Ascending aorta (tissue), 2 donors: ENCODE data around the gene HSD17B10. TPM values are rescaled to one million over a fixed set of nuclear protein-coding genes. Genes with fewer than 3 reads are reported as not detected.
A peak's percentile ranks its signal among the peaks of the same experiment; 100 is the strongest.

Experiments used
- DNase-seq, 2 donors: peaks; one replicate each; pipeline ENCODE4 v3.0.0-alpha.2; 2019; ENCODE audit warnings: low spot score in 2 of 2
- H3K27ac ChIP-seq, 2 donors: fragments of 200-600 bp; sonication (generic); one replicate each; pipeline ENCODE4 v1.5.1; 2016 to 2017; ENCODE audit warnings: mild to moderate bottlenecking in 1 of 2
- H3K27me3 ChIP-seq: fragments of 200-600 bp; sonication (generic); one replicate; pipeline ENCODE4 v1.5.1; 2017
- H3K36me3 ChIP-seq, 2 donors: fragments of 200-600 bp; sonication (generic); one replicate each; pipeline ENCODE4 v1.5.1; 2016
- H3K4me1 ChIP-seq, 2 donors: fragments of 200-600 bp; sonication (generic); one replicate each; pipeline ENCODE4 v1.5.1; 2016 to 2017; ENCODE audit warnings: mild to moderate bottlenecking in 1 of 2
- H3K4me3 ChIP-seq, 2 donors: fragments of 200-600 bp; sonication (generic); one replicate each; pipeline ENCODE4 v1.5.1; 2016 to 2017; ENCODE audit warnings: mild to moderate bottlenecking in 1 of 2
- H3K9me3 ChIP-seq, 2 donors: fragments of 200-600 bp; sonication (generic); one replicate each; pipeline ENCODE4 v1.5.1; 2016
- CTCF ChIP-seq, 3 experiments: fragments of 200-600 bp in 2 of 3; fragments of 450-650 bp in 1 of 3; sonication (generic) in 2 of 3; IDR thresholded peaks; one replicate each; pipeline ENCODE4 v1.5.1; 2016 to 2019; ENCODE audit warnings: antibody characterized with exemption in 3 of 3, mild to moderate bottlenecking in 1 of 3, moderate library complexity in 1 of 3
- intact Hi-C: fragments of 100-400 bp; cut with DNase I; formaldehyde crosslinking; loops from one replicate; pipeline ENCODE4 v1.15.1; 2023
- total RNA-seq: library from RNA; depleted of rRNA; stranded (reverse); fragments of >200 nt; gene quantifications from one replicate; pipeline ENCODE4 v1.1.0, GENCODE V29; 2016

Gene HSD17B10
- total RNA-seq, 1 donor from 2014 or later: 21.5 TPM

- peak; percentile 23 to 88 for DNase-seq
- Histone ChIP-seq H3K4me1 (peaks cover 0 to 4% of the 10 kb centered on the region in 2 donors), H3K36me3 (no peaks in the 10 kb centered on the region), H3K27me3 (no peaks in the 10 kb centered on the region), H3K4me3 (peak overlapping the region; percentile 44 to 56), H3K27ac (peak overlapping the region in 1 of 2 donors; percentile 0), H3K9me3 (no peaks in the 10 kb centered on the region)
- intact Hi-C loops: loop anchor here (5.0 kb wide), 2 partner anchors 241 to 916 kb away; partner anchors contain the start of gene WNK3
- no peak for TF ChIP-seq CTCF (IDR thresholded peaks at IDR 0.05)
Measured at GRCh38 chrX:53441531-53442321, 7.6 kb upstream of the HSD17B10 start.

GRCh38 chrX:53440621-53441517 is 6.7 kb upstream of the HSD17B10 start:
- intact Hi-C loops: loop anchor here (5.0 kb wide), 2 partner anchors 241 to 916 kb away; partner anchors contain the start of gene WNK3
- Histone ChIP-seq H3K9me3 (no peaks in the 10 kb centered on the region), H3K27me3 (no peaks in the 10 kb centered on the region), H3K27ac (peak overlapping the region; percentile 50 to 66), H3K4me1 (peaks cover 0 to 4% of the 10 kb centered on the region in 2 donors), H3K4me3 (peak overlapping the region; percentile 44 to 56), H3K36me3 (no peaks in the 10 kb centered on the region)
- peak; percentile 33 to 89 for DNase-seq
- TF ChIP-seq CTCF (IDR thresholded peaks at IDR 0.05): no peak

- no peak for TF ChIP-seq CTCF (IDR thresholded peaks at IDR 0.05)
- H3K27ac ChIP-seq: peak overlapping the region; percentile 50 to 66
- peak overlapping the region; percentile 44 to 56 for H3K4me3 ChIP-seq
- intact Hi-C loops: loop anchor here (5.0 kb wide), 2 partner anchors 242 to 917 kb away; partner anchors contain the start of gene WNK3
- peaks cover 0 to 4% of the 10 kb centered on the region in 2 donors for H3K4me1 ChIP-seq
- no peak for DNase-seq
- no peaks in the 10 kb centered on the region for H3K27me3 ChIP-seq
- H3K9me3 ChIP-seq: no peaks in the 10 kb centered on the region
- H3K36me3 ChIP-seq: no peaks in the 10 kb centered on the region
Measured at GRCh38 chrX:53440101-53440500, 5.9 kb upstream of the HSD17B10 start.

GRCh38 chrX:53438832-53439230 is 4.7 kb upstream of the HSD17B10 start:
- intact Hi-C loops: loop anchor here (5.0 kb wide), 1 partner anchor 212 kb away; the partner anchor contains the start of gene KDM5C
- Histone ChIP-seq H3K9me3 (no peaks in the 10 kb centered on the region), H3K36me3 (no peaks in the 10 kb centered on the region), H3K4me1 (peaks cover 0 to 4% of the 10 kb centered on the region in 2 donors), H3K27me3 (no peaks in the 10 kb centered on the region), H3K27ac (no peak overlapping the region), H3K4me3 (no peak overlapping the region)
- no peak for TF ChIP-seq CTCF (IDR thresholded peaks at IDR 0.05)
- DNase-seq: no peak

- H3K36me3 ChIP-seq: no peaks in the 10 kb centered on the region
- TF ChIP-seq CTCF (IDR thresholded peaks at IDR 0.05): no peak
- no peak overlapping the region for H3K27ac ChIP-seq
- no peaks in the 10 kb centered on the region for H3K9me3 ChIP-seq
- H3K27me3 ChIP-seq: no peaks in the 10 kb centered on the region
- intact Hi-C loops: loop anchor here (5.0 kb wide), 1 partner anchor 211 kb away; the partner anchor contains the start of gene KDM5C
- H3K4me3 ChIP-seq: no peak overlapping the region
- H3K4me1 ChIP-seq: peaks cover 0 to 4% of the 10 kb centered on the region in 2 donors
- no peak for DNase-seq
Measured at GRCh38 chrX:53438174-53438831, 4.1 kb upstream of the HSD17B10 start.
